ENCODE measurements around the gene CCDC7.
"Not testable (repeated sequence)": the region's sequence is repeated elsewhere in the genome, so short reads cannot be mapped to it uniquely, and the experiment has no call there.

The CCDC7 gene

DNA sequence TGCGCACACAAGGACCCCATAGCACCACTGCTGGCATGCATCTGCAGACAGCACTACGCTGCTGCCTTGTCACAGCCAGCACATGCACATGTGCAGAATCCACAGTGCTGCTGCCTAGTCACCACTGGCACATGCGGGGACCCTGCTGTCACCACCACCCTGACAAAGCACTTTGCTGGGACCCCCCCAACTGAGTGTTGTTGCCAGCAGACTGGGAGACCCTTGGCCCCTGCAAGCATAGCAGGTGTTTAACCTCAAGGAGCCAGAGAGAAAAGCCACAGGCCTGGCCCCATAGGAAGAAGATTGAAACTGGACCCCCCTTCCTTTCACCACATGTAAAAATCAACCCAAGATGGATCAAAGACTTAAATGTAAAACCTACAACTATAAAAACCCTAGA, 300.9 kb downstream of the CCDC7 start:
- no peak overlapping the region for H2AFZ ChIP-seq (ENCODE audit: low read depth, low read length)
- peaks cover 7 to 10% of the 10 kb centered on the region in 2 experiments for H3K36me3 ChIP-seq (ENCODE audit: control insufficient read depth in 1 of 2, insufficient read depth in 2 of 2, low read depth in 1 of 2, low read length in 2 of 2)
- no peak overlapping the region for H3K18ac ChIP-seq (ENCODE audit: low read depth in 1 of 2, low read length in 2 of 2)
- H3K4me2 ChIP-seq (ENCODE audit: low read length, poor library complexity, severe bottlenecking): no peak overlapping the region
- H2AK5ac ChIP-seq (ENCODE audit: low read length, severe bottlenecking): no peak overlapping the region
- H3K4me1 ChIP-seq (ENCODE audit: control insufficient read depth, insufficient read depth, low read depth, low read length): no peaks in the 10 kb centered on the region
- 62% methylated on average over 3 of the region's 3 CpGs for WGBS
- no peak overlapping the region for H2BK5ac ChIP-seq (ENCODE audit: low read depth, low read length, poor library complexity, severe bottlenecking)
- no peaks in the 10 kb centered on the region for H3K27me3 ChIP-seq (ENCODE audit: control insufficient read depth in 1 of 2, insufficient read depth in 1 of 2, low read length in 2 of 2)
- H3K14ac ChIP-seq (ENCODE audit: low read length in 2 of 2): peak overlapping the region in 1 of 2 experiments; percentile 26
- H2BK120ac ChIP-seq (ENCODE audit: low read depth, low read length): no peak overlapping the region
- H2BK12ac ChIP-seq (ENCODE audit: low read length in 2 of 2): no peak overlapping the region
- H4K8ac ChIP-seq (ENCODE audit: low read length): no peak overlapping the region
- H3K23ac ChIP-seq (ENCODE audit: low read length in 2 of 2): no peak overlapping the region
- H3K9me3 ChIP-seq (ENCODE audit: control insufficient read depth, low read length): peaks cover 13% of the 10 kb centered on the region
- no peaks in the 10 kb centered on the region for H3K79me1 ChIP-seq (replicated peaks; ENCODE audit: low read length, poor library complexity, severe bottlenecking)
- no peak overlapping the region for H3K27ac ChIP-seq (ENCODE audit: low read length, poor library complexity, severe bottlenecking)
- H4K91ac ChIP-seq (ENCODE audit: low read length): no peak overlapping the region
- no peak for DNase-seq
- H2BK15ac ChIP-seq (ENCODE audit: low read depth, poor library complexity, severe bottlenecking): no peak overlapping the region
- H3K4me3 ChIP-seq (ENCODE audit: insufficient read depth in 1 of 2, low read depth in 1 of 2, low read length in 2 of 2): no peak overlapping the region
- no peak overlapping the region for H3K9ac ChIP-seq (ENCODE audit: low read length)
- H3K4ac ChIP-seq (ENCODE audit: low read depth in 1 of 2, low read length in 2 of 2): no peak overlapping the region

DNA sequence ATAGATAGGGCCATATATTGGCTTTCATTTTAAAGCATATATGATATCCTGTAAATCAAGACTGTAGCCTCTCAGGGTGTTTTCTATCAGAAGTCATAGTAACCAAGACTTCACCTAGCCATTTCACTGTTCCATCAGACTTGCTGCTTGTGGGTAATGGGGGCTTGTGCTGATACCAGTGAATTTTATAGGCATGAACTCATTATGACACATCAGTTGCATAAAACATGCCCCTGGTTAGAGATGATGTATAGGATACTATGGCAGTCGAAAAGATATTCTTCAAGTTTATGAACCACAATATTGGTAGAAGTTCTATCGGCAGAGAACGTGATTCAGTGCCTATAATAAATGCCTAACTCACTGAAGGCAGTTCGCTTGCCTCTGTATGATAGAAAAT, 305.6 kb downstream of the CCDC7 start:
- Histone ChIP-seq H3K4ac (ENCODE audit: low read depth in 1 of 2, low read length in 2 of 2) (no peak overlapping the region), H4K91ac (ENCODE audit: low read length) (no peak overlapping the region), H2BK12ac (ENCODE audit: low read length in 2 of 2) (no peak overlapping the region), H2AK5ac (ENCODE audit: low read length, severe bottlenecking) (no peak overlapping the region), H3K27me3 (ENCODE audit: control insufficient read depth in 1 of 2, insufficient read depth in 1 of 2, low read length in 2 of 2) (no peaks in the 10 kb centered on the region), H3K23ac (ENCODE audit: low read length in 2 of 2) (no peak overlapping the region), H3K9me3 (ENCODE audit: control insufficient read depth, low read length) (peaks cover 6% of the 10 kb centered on the region), H3K14ac (ENCODE audit: low read length in 2 of 2) (no peak overlapping the region), H4K8ac (ENCODE audit: low read length) (no peak overlapping the region), H3K4me3 (ENCODE audit: insufficient read depth in 1 of 2, low read depth in 1 of 2, low read length in 2 of 2) (no peak overlapping the region), H3K36me3 (ENCODE audit: control insufficient read depth in 1 of 2, insufficient read depth in 2 of 2, low read depth in 1 of 2, low read length in 2 of 2) (peaks cover 1 to 4% of the 10 kb centered on the region in 2 experiments), H2BK15ac (ENCODE audit: low read depth, poor library complexity, severe bottlenecking) (no peak overlapping the region), H3K4me2 (ENCODE audit: low read length, poor library complexity, severe bottlenecking) (no peak overlapping the region), H2BK120ac (ENCODE audit: low read depth, low read length) (no peak overlapping the region), H3K79me1 (replicated peaks; ENCODE audit: low read length, poor library complexity, severe bottlenecking) (no peaks in the 10 kb centered on the region), H3K27ac (ENCODE audit: low read length, poor library complexity, severe bottlenecking) (no peak overlapping the region), H2AFZ (ENCODE audit: low read depth, low read length) (no peak overlapping the region), H3K4me1 (ENCODE audit: control insufficient read depth, insufficient read depth, low read depth, low read length) (no peaks in the 10 kb centered on the region), H3K9ac (ENCODE audit: low read length) (no peak overlapping the region), H2BK5ac (ENCODE audit: low read depth, low read length, poor library complexity, severe bottlenecking) (no peak overlapping the region), H3K18ac (ENCODE audit: low read depth in 1 of 2, low read length in 2 of 2) (no peak overlapping the region)
- DNase-seq: no peak
- WGBS: 66% methylated on average over 3 of the region's 4 CpGs

DNA sequence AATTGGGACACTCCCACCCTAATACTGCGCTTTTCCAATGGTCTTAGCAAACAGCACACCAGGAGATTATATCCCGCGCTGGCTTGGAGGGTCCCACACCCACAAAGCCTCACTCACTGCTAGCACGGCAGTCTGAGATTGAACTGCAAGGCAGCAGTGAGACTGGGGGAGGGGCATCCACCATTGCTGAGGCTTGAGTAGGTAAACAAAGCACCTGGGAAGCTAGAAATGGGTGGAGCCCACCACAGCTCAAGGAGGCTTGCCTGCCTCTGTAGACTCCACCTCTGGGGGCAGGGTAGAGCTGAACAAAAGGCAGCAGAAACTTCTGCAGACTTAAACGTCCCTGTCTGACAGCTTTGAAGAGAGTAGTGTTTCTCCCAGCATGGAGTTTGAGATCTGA, 309.0 kb downstream of the CCDC7 start:
- not testable (repeated sequence) for H3K9ac ChIP-seq (ENCODE audit: low read length); H4K8ac ChIP-seq (ENCODE audit: low read length); H2BK5ac ChIP-seq (ENCODE audit: low read depth, low read length, poor library complexity, severe bottlenecking); H3K4me2 ChIP-seq (ENCODE audit: low read length, poor library complexity, severe bottlenecking); H3K4ac ChIP-seq (ENCODE audit: low read depth in 1 of 2, low read length in 2 of 2); H3K18ac ChIP-seq (ENCODE audit: low read depth in 1 of 2, low read length in 2 of 2); H3K36me3 ChIP-seq (ENCODE audit: control insufficient read depth in 1 of 2, insufficient read depth in 2 of 2, low read depth in 1 of 2, low read length in 2 of 2); H2AFZ ChIP-seq (ENCODE audit: low read depth, low read length); H3K27me3 ChIP-seq (ENCODE audit: control insufficient read depth in 1 of 2, insufficient read depth in 1 of 2, low read length in 2 of 2); H3K4me1 ChIP-seq (ENCODE audit: control insufficient read depth, insufficient read depth, low read depth, low read length); H3K4me3 ChIP-seq (ENCODE audit: insufficient read depth in 1 of 2, low read depth in 1 of 2, low read length in 2 of 2); H2BK120ac ChIP-seq (ENCODE audit: low read depth, low read length); H3K23ac ChIP-seq (ENCODE audit: low read length in 2 of 2); DNase-seq; H4K91ac ChIP-seq (ENCODE audit: low read length); H3K14ac ChIP-seq (ENCODE audit: low read length in 2 of 2); H3K27ac ChIP-seq (ENCODE audit: low read length, poor library complexity, severe bottlenecking); H2BK15ac ChIP-seq (ENCODE audit: low read depth, poor library complexity, severe bottlenecking); H3K79me1 ChIP-seq (replicated peaks; ENCODE audit: low read length, poor library complexity, severe bottlenecking); H3K9me3 ChIP-seq (ENCODE audit: control insufficient read depth, low read length); H2BK12ac ChIP-seq (ENCODE audit: low read length in 2 of 2); H2AK5ac ChIP-seq (ENCODE audit: low read length, severe bottlenecking)
- 68% methylated on average over 3 of the region's 5 CpGs for WGBS

DNA sequence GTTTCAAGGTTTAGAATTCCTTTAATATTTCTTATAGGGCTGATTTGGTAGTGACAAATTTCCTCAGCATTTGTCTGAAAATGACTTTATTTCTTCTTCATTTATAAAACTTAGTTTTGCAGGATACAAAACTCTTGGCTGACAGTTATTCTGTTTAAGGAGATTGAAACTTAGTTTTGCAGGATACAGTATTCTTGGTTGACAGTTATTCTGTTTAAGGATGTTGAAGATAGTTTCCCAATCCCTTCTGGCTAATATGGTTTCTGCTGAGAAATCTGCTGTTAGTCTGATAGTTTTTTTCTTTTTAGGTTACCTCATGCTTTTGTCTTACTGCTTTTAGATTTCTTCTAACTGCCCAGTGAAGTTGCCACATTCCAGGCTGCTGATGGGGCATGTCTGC, 325.3 kb downstream of the CCDC7 start:
- no peak overlapping the region for H4K8ac ChIP-seq (ENCODE audit: low read length)
- H3K9me3 ChIP-seq (ENCODE audit: control insufficient read depth, low read length): peaks cover 63% of the 10 kb centered on the region
- H3K27ac ChIP-seq (ENCODE audit: low read length, poor library complexity, severe bottlenecking): no peak overlapping the region
- H2BK5ac ChIP-seq (ENCODE audit: low read depth, low read length, poor library complexity, severe bottlenecking): no peak overlapping the region
- H2AK5ac ChIP-seq (ENCODE audit: low read length, severe bottlenecking): no peak overlapping the region
- peak overlapping the region in 1 of 2 experiments; percentile 29 for H3K4me3 ChIP-seq (ENCODE audit: insufficient read depth in 1 of 2, low read depth in 1 of 2, low read length in 2 of 2)
- no peak overlapping the region for H3K18ac ChIP-seq (ENCODE audit: low read depth in 1 of 2, low read length in 2 of 2)
- no peak overlapping the region for H3K4me2 ChIP-seq (ENCODE audit: low read length, poor library complexity, severe bottlenecking)
- peaks cover 0 to 3% of the 10 kb centered on the region in 2 experiments for H3K36me3 ChIP-seq (ENCODE audit: control insufficient read depth in 1 of 2, insufficient read depth in 2 of 2, low read depth in 1 of 2, low read length in 2 of 2)
- H3K79me1 ChIP-seq (replicated peaks; ENCODE audit: low read length, poor library complexity, severe bottlenecking): no peaks in the 10 kb centered on the region
- H2BK120ac ChIP-seq (ENCODE audit: low read depth, low read length): no peak overlapping the region
- no peak overlapping the region for H4K91ac ChIP-seq (ENCODE audit: low read length)
- H3K4me1 ChIP-seq (ENCODE audit: control insufficient read depth, insufficient read depth, low read depth, low read length): no peaks in the 10 kb centered on the region
- no peak overlapping the region for H2AFZ ChIP-seq (ENCODE audit: low read depth, low read length)
- H3K23ac ChIP-seq (ENCODE audit: low read length in 2 of 2): no peak overlapping the region
- DNase-seq: no peak
- no peak overlapping the region for H3K14ac ChIP-seq (ENCODE audit: low read length in 2 of 2)
- no peaks in the 10 kb centered on the region for H3K27me3 ChIP-seq (ENCODE audit: control insufficient read depth in 1 of 2, insufficient read depth in 1 of 2, low read length in 2 of 2)
- H3K4ac ChIP-seq (ENCODE audit: low read depth in 1 of 2, low read length in 2 of 2): no peak overlapping the region
- H2BK12ac ChIP-seq (ENCODE audit: low read length in 2 of 2): no peak overlapping the region
- no peak overlapping the region for H3K9ac ChIP-seq (ENCODE audit: low read length)
- H2BK15ac ChIP-seq (ENCODE audit: low read depth, poor library complexity, severe bottlenecking): no peak overlapping the region

Measured in mesenchymal stem cell (in vitro differentiated cells and primary cell).